HL-60 (cell line): Measurements from ENCODE around the gene CLIC6.

Experiments
- POLR2AphosphoS5 ChIP-seq: IDR thresholded peaks from 2 replicates; pipeline ENCODE4 v1.6.1; 2012; ENCODE audit warnings: low read depth
- TF ChIP-seq, protein P1 (sequence below): IDR thresholded peaks from one replicate; pipeline ENCODE4 v1.5.1; 2011; ENCODE audit warnings: low read length, control low read depth, inconsistent platforms; ENCODE audit not compliant: insufficient read depth
- TF ChIP-seq, protein P2 (sequence below): IDR thresholded peaks from 2 replicates; pipeline ENCODE4 v1.6.1; 2012; ENCODE audit warnings: low read depth; ENCODE audit not compliant: insufficient replicate concordance

DNA sequence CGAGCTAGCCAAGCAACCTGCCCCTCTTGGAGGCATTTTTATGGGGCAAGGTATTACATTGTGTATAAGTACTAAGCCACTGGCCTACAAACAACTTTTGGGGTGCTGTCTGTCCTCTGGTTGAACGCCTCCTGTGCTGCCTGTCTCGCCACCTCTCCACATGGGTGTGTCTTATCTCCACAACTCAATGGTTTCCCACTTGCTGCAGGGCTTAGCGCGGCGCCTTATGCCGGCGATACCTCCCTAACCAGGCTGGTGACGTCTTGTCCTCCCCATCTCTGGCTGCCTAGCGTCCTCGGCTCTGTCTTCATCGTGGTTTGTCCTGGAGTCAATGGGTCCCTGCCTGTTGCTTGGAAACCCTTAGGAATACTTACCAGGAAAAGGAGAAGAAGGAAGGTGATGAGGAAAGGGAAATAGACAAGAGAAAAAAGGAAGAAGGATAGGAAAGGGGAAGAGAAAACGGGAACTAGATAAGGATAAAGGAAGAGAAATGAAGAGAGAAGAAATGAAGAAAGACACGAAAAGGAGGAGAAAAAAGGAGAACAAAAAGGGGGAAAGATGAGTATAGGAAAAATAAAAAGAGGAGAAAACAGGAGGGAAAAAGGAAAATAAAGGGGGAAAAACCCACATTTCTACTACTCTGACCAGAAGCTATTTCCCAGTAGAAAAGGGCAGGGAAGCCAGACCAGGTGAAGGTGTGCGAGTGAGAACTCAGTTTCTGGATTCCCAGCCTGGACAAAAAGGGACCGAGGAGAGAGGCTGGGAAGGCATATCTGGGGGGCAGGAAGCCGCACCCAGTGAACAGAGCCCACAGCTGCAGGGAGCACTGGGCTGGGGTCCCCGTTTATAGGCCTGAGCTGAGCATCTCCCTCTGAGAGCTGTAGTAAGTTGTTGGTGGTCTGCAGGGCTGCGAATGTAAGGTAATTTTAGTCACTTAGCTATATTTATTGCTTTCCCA is 86.2 kb downstream of the CLIC6 start:
- TF ChIP-seq POLR2AphosphoS5, result no peak
- TF ChIP-seq, protein P1, sequence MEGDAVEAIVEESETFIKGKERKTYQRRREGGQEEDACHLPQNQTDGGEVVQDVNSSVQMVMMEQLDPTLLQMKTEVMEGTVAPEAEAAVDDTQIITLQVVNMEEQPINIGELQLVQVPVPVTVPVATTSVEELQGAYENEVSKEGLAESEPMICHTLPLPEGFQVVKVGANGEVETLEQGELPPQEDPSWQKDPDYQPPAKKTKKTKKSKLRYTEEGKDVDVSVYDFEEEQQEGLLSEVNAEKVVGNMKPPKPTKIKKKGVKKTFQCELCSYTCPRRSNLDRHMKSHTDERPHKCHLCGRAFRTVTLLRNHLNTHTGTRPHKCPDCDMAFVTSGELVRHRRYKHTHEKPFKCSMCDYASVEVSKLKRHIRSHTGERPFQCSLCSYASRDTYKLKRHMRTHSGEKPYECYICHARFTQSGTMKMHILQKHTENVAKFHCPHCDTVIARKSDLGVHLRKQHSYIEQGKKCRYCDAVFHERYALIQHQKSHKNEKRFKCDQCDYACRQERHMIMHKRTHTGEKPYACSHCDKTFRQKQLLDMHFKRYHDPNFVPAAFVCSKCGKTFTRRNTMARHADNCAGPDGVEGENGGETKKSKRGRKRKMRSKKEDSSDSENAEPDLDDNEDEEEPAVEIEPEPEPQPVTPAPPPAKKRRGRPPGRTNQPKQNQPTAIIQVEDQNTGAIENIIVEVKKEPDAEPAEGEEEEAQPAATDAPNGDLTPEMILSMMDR, result no peak
- TF ChIP-seq, protein P2, sequence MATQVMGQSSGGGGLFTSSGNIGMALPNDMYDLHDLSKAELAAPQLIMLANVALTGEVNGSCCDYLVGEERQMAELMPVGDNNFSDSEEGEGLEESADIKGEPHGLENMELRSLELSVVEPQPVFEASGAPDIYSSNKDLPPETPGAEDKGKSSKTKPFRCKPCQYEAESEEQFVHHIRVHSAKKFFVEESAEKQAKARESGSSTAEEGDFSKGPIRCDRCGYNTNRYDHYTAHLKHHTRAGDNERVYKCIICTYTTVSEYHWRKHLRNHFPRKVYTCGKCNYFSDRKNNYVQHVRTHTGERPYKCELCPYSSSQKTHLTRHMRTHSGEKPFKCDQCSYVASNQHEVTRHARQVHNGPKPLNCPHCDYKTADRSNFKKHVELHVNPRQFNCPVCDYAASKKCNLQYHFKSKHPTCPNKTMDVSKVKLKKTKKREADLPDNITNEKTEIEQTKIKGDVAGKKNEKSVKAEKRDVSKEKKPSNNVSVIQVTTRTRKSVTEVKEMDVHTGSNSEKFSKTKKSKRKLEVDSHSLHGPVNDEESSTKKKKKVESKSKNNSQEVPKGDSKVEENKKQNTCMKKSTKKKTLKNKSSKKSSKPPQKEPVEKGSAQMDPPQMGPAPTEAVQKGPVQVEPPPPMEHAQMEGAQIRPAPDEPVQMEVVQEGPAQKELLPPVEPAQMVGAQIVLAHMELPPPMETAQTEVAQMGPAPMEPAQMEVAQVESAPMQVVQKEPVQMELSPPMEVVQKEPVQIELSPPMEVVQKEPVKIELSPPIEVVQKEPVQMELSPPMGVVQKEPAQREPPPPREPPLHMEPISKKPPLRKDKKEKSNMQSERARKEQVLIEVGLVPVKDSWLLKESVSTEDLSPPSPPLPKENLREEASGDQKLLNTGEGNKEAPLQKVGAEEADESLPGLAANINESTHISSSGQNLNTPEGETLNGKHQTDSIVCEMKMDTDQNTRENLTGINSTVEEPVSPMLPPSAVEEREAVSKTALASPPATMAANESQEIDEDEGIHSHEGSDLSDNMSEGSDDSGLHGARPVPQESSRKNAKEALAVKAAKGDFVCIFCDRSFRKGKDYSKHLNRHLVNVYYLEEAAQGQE, result no peak
